Measurements from ENCODE around the gene ATP11B. TPM values are rescaled to one million over a fixed set of nuclear protein-coding genes. Genes with fewer than 3 reads are reported as not detected.

ATP11B gene
- total and polyA plus RNA-seq, 2 of the 8 experiments (the other 6 are each of a cell fraction or from before 2014, with no cell fraction given): 5.1 to 26.5 TPM

GRCh38 chr3:182843478-182843877 is 50.2 kb downstream of the ATP11B start:
- H3K56ac ChIP-seq (replicated peaks; ENCODE audit: insufficient read length, low read depth, low read length): no peak overlapping the region
- no peak overlapping the region for H3K4me3 ChIP-seq (ENCODE audit: extremely low read depth in 1 of 4, insufficient read depth in 2 of 4, low read depth in 3 of 4, low read length in 4 of 4)
- FAIRE-seq (no peak), DNase-seq (ENCODE audit: low read depth in 1 of 2, low spot score in 2 of 2) (no peak)
- H2BK15ac ChIP-seq (ENCODE audit: low read length): no peak overlapping the region
- ChIA-PET CTCF (ENCODE audit: partially characterized antibody) (interaction anchor here (0.6 to 1.7 kb wide), 3 partner anchors 12 to 129 kb away, joined by 3 to 5 read pairs (median 4); no protein-coding TSS in a partner anchor), POLR2A (ENCODE audit: partially characterized antibody) (no interaction called here)
- no peak overlapping the region for H4K91ac ChIP-seq (replicated peaks; ENCODE audit: insufficient read length, low read length)
- no peaks in the 10 kb centered on the region for H3K79me1 ChIP-seq (ENCODE audit: low read depth, low read length)
- no peaks in the 10 kb centered on the region; a peak in 1 of 8 replicates for H3K36me3 ChIP-seq (ENCODE audit: control insufficient read depth in 2 of 4, insufficient read depth in 4 of 4, low read length in 3 of 4)
- H3K79me2 ChIP-seq (ENCODE audit: control insufficient read depth in 1 of 2, insufficient read depth in 2 of 2, low read length in 2 of 2): no peaks in the 10 kb centered on the region
- H4K5ac ChIP-seq (ENCODE audit: insufficient read length, low read depth, low read length): no peak overlapping the region
- H3K23me2 ChIP-seq (ENCODE audit: low read depth, low read length): no peaks in the 10 kb centered on the region
- H2BK12ac ChIP-seq (ENCODE audit: low read depth, low read length): no peak overlapping the region
- no peak overlapping the region for H2BK120ac ChIP-seq (replicated peaks; ENCODE audit: low read depth, low read length)
- no peak overlapping the region for H4K8ac ChIP-seq (ENCODE audit: extremely low read depth, insufficient read depth, low read length)
- no peak overlapping the region for H3K14ac ChIP-seq (ENCODE audit: insufficient read length)
- no peak overlapping the region for H2AFZ ChIP-seq (ENCODE audit: low read length)
- H3K4me1 ChIP-seq (replicated peaks in 1 of 4; ENCODE audit: control insufficient read depth in 3 of 4, insufficient read depth in 4 of 4, low read length in 3 of 4): no peaks in the 10 kb centered on the region
- H2BK5ac ChIP-seq (ENCODE audit: low read depth, low read length): no peak overlapping the region
- H2AK5ac ChIP-seq (ENCODE audit: low read depth, low read length): no peak overlapping the region
- no peak overlapping the region for H3K9ac ChIP-seq (replicated peaks in 1 of 4; ENCODE audit: extremely low read depth in 1 of 4, low read depth in 3 of 4, low read length in 3 of 4)
- no peak overlapping the region for H3K23ac ChIP-seq (ENCODE audit: insufficient read length)
- H2BK20ac ChIP-seq (ENCODE audit: low read length): no peak overlapping the region
- no peaks in the 10 kb centered on the region for H3K27me3 ChIP-seq (replicated peaks in 1 of 4; ENCODE audit: control insufficient read depth in 3 of 4, extremely low read depth in 1 of 4, insufficient read depth in 3 of 4, low read length in 3 of 4)
- 89% methylated on average over 4 of the region's 4 CpGs; no CpG with 5 or more reads in 1 of the 2 experiments for WGBS, 2 experiments (ENCODE audit: extremely low coverage in 1 of 2, insufficient coverage in 1 of 2, insufficient read length in 1 of 2, insufficient replicate concordance in 2 of 2, low coverage in 1 of 2, low lambda C conversion rate in 2 of 2, missing lambda C conversion rate in 1 of 2)
- H4K20me1 ChIP-seq (replicated peaks in 1 of 2; ENCODE audit: control insufficient read depth in 1 of 2, insufficient read depth in 2 of 2, low read length in 2 of 2): no peaks in the 10 kb centered on the region
- H3K4me2 ChIP-seq (ENCODE audit: insufficient read depth in 1 of 2, low read depth in 2 of 2, low read length in 2 of 2): no peak overlapping the region
- no peaks in the 10 kb centered on the region for H3K9me3 ChIP-seq (ENCODE audit: insufficient read depth in 2 of 2, low read depth in 1 of 2, low read length in 1 of 2)
- H3K4ac ChIP-seq (replicated peaks; ENCODE audit: insufficient read length, low read depth, low read length): no peak overlapping the region
- H3K27ac ChIP-seq (ENCODE audit: low read depth, low read length): no peak overlapping the region
- TF ChIP-seq POLR2AphosphoS5 (IDR thresholded peaks at IDR 0.05; ENCODE audit: low read depth, low read length) (no peak), TEAD4 (IDR thresholded peaks at IDR 0.05; ENCODE audit: low read depth, low read length) (no peak), POU5F1 (IDR thresholded peaks at IDR 0.05; ENCODE audit: low read depth, low read length) (no peak), TBP (IDR thresholded peaks at IDR 0.05; ENCODE audit: low read depth, low read length) (no peak), SP1 (IDR thresholded peaks at IDR 0.05; ENCODE audit: low read depth, low read length) (no peak), PHF8 (conservative IDR thresholded peaks at IDR 0.05; ENCODE audit: low read depth, low read length) (no peak), NRF1 (IDR thresholded peaks at IDR 0.05; ENCODE audit: low read depth, low read length) (no peak), CHD1 (IDR thresholded peaks at IDR 0.05; ENCODE audit: low read depth, low read length) (no peak), SIRT6 (IDR thresholded peaks at IDR 0.05; ENCODE audit: low read length) (no peak), SIX5 (IDR thresholded peaks at IDR 0.05; ENCODE audit: low read depth, low read length) (no peak), SIN3A (conservative IDR thresholded peaks at IDR 0.05 in 1 of 2, IDR thresholded peaks at IDR 0.05 in 1 of 2; ENCODE audit: low read depth in 1 of 2, low read length in 2 of 2) (no peak), SAP30 (IDR thresholded peaks at IDR 0.05; ENCODE audit: insufficient read depth, insufficient replicate concordance, low read length) (no peak)
- no peak overlapping the region for H3K18ac ChIP-seq (ENCODE audit: extremely low read depth, low read length)

Data from H1 (cell line).